ENCODE results near the gene PAPOLA. TPM values are rescaled to one million over a fixed set of nuclear protein-coding genes. Genes with fewer than 3 reads are reported as not detected.
A peak's percentile ranks its signal among the peaks of the same experiment; 100 is the strongest.

The PAPOLA gene
- total and polyA plus RNA-seq, 2 of the 4 experiments (the other 2 are of a cell fraction), result 73.8 to 128 TPM

GRCh38 chr14:96479435-96480146 lies 22.6 kb upstream of the PAPOLA start:
- Histone ChIP-seq H3K9me1 (ENCODE audit: insufficient read depth, low read length) (no peaks in the 10 kb centered on the region; the same call in 1 of the 2 replicates), H4K8ac (ENCODE audit: low read depth in 2 of 2, low read length in 2 of 2) (no peak overlapping the region), H3K4me3 (ENCODE audit: insufficient read depth, low read depth, low read length) (no peak overlapping the region), H2BK20ac (ENCODE audit: low read depth, low read length) (no peak overlapping the region), H3K18ac (ENCODE audit: low read depth, low read length) (no peak overlapping the region), H3K23ac (ENCODE audit: low read depth, low read length) (no peak overlapping the region), H3K9me3 (ENCODE audit: control insufficient read depth, insufficient read depth, low read length) (no peaks in the 10 kb centered on the region), H3K14ac (replicated peaks; ENCODE audit: low read depth, low read length) (no peak overlapping the region), H3K56ac (ENCODE audit: extremely low read depth, insufficient read depth, low read length) (no peak overlapping the region), H3K4me1 (ENCODE audit: control insufficient read depth, insufficient read depth, low read length) (no peaks in the 10 kb centered on the region), H3K27me3 (ENCODE audit: control insufficient read depth, insufficient read depth, low read length) (peaks cover 3% of the 10 kb centered on the region; the same call in 1 of the 2 replicates), H3K4ac (ENCODE audit: low read depth, low read length) (no peak overlapping the region), H3K36me3 (ENCODE audit: control insufficient read depth, insufficient read depth, low read length) (no peaks in the 10 kb centered on the region), H4K20me1 (ENCODE audit: insufficient read depth, low read length) (no peaks in the 10 kb centered on the region), H3K27ac (ENCODE audit: insufficient read depth, low read length) (no peak overlapping the region), H3K4me2 (ENCODE audit: low read depth, low read length) (no peak overlapping the region), H2AK9ac (replicated peaks; ENCODE audit: low read depth, low read length, poor library complexity) (no peak overlapping the region), H2AFZ (replicated peaks; ENCODE audit: low read length, poor library complexity) (peak overlapping the region; percentile 33), H2AK5ac (ENCODE audit: low read depth, low read length) (no peak overlapping the region), H3K79me1 (ENCODE audit: low read depth in 1 of 2, low read length in 2 of 2) (no peaks in the 10 kb centered on the region), H4K5ac (ENCODE audit: low read depth, low read length) (no peak overlapping the region), H4K91ac (ENCODE audit: insufficient read depth, low read depth, low read length) (no peak overlapping the region), H2BK5ac (ENCODE audit: low read depth, low read length, poor library complexity, severe bottlenecking) (no peak overlapping the region), H2BK15ac (ENCODE audit: low read depth, low read length) (no peak overlapping the region), H2BK120ac (ENCODE audit: low read depth, low read length) (no peak overlapping the region), H3K9ac (ENCODE audit: low read depth, low read length) (no peak overlapping the region)
- in situ Hi-C loops (cut with MboI; ENCODE audit: low sequenced_read_pairs), result no loop called here
- CTCF ChIA-PET, result no interaction called here
- no peak for ATAC-seq (ENCODE audit: low read depth)
- intact Hi-C loops (cut with micrococcal nuclease), result no loop called here
- POLR2A ChIA-PET (ENCODE audit: unreplicated experiment), result no interaction called here
- BruUV-seq (replicated peaks), result no TSS peak
- peak; percentile 44 for DNase-seq
- no peak for TF ChIP-seq SMC3 (IDR thresholded peaks at IDR 0.05; ENCODE audit: low read depth, low read length)
- TF ChIP-seq CTCF (conservative IDR thresholded peaks at IDR 0.05; ENCODE audit: low read depth, low read length), result no peak
- 32% methylated on average over 4 of the region's 10 CpGs; no CpG with 5 or more reads in 1 of the 2 experiments for WGBS, 2 experiments (ENCODE audit: extremely low coverage in 2 of 2, insufficient read length in 1 of 2)
- dilution Hi-C loops (cut with HindIII; ENCODE audit: low sequenced_read_pairs, unreplicated experiment), result no loop called here

Data from IMR-90 (cell line).